ENCODE data around the gene LRRC63.
"Not testable (repeated sequence)": the region's sequence is repeated elsewhere in the genome, so short reads cannot be mapped to it uniquely, and the experiment has no call there.

Gene LRRC63

DNA sequence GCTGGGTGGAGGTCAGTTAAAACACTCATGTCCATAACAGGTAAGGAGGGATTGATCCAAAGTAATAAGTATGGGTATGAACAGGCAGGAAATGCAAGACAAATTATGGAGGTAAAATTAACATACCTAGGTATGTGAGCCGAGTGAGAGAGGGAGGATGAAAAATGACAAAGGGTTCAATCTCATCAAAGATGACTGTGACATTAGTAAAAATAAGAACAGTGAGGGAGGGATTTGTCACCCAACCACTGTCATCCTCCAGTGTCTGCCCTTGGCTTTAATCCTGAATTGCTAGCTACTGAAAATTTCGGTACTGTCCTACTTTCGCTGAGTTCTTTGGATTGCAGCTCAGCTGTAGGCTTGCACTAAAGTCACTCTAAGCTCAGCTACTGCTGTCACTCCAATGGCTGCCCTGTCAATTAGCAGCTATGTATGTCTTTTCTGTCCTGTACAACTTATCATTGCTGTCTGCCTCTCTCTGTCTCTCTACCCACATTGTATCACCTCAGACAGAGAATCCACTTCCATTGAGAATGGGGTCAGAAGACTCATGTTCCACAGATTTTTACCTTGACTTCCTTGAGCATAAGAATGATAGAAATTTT lies 62.5 kb downstream of the LRRC63 start:
- no peak for DNase-seq

DNA sequence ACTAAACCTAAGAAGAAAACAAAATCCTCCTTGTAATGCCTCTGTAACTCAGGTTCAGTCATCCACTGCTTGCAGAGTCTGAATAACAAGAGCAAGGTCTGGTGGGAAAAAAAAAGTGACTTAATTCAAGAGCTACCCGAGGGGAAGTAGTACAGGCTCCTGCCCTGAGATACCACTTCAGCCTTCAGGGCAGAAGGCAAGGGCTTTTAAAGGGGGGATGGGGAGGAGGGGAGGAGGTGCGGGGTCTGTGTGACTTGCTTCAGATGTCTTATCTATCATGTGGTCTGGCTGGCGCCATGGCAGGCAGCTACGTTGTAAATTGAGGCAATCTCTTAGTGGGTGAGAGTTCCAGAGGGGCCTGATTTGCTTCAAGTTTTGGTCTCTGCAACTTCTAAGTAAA lies 66.7 kb downstream of the LRRC63 start:
- no peak for DNase-seq

DNA sequence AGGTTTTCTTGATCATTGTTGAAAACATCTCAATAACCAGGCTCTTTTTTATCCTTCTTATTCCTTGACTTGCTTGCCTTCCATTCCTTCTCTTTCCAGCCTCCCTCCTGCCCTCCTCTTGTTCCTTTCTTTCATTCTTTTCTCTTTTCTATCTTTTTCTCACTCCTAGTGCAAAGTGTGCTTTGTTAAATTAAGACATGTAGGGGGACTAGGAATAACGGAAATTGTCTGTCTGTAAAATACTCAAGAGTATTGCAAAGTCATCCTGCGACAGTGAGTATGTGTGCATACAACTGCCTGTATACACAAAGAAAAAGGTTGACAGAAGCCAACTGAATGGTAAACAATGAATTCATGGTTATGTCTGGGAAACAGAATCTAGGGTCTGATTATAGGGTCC lies 70.1 kb downstream of the LRRC63 start:
- DNase-seq = no peak

DNA sequence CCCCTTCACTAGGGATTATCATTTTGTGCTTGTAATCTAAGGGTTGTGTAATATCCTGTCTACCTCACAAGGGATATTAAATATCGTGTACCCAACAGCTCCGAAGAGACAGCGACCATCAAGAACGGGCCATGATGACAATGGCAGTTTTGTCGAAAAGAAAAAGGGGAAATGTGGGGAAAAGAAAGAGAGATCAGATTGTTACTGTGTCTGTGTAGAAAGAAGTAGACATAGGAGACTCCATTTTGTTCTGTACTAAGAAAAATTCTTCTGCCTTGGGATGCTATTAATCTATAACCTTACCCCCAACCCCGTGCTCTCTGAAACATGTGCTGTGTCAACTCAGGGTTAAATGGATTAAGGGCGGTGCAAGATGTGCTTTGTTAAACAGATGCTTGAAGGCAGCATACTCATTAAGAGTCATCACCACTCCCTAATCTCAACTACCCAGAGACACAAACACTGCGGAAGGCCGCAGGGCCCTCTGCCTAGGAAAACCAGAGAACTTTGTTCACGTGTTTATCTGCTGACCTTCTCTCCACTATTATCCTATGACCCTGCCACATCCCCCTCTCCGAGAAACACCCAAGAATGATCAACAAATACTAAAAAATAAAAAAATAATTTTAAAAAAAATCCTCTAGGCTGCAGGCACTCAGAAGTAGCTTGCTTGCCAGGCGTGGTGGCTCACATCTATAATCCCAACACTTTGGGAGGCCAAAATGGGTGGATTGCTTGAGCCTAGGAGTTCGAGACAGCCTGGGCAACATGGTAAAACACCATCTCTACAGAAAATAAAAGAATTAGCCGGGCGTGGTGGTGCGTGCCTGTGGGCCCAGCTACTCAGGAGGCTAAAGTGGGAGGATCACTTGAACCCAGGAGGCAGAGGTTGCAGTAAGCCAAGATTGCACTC lies 72.4 kb downstream of the LRRC63 start:
- not testable (repeated sequence) for DNase-seq

DNA sequence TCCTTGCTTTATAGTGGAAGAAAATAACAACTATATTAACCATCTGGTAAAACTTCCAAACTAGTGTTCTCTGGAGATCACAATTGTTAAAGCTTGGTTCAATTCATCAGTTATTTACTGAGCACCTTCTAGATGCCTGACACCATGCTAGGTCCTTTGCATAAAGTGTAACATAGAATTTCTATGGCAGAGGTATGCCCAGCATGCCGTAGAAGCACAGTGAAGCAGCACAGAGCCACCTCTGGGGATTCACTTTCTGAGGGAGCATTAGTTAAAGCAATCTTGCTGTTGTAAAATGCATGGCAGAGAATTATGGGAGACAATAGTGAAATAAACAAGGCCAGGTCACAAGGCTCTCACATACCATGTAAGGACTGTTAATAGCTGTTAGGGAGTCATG lies 75.2 kb downstream of the LRRC63 start:
- DNase-seq = no peak

DNA sequence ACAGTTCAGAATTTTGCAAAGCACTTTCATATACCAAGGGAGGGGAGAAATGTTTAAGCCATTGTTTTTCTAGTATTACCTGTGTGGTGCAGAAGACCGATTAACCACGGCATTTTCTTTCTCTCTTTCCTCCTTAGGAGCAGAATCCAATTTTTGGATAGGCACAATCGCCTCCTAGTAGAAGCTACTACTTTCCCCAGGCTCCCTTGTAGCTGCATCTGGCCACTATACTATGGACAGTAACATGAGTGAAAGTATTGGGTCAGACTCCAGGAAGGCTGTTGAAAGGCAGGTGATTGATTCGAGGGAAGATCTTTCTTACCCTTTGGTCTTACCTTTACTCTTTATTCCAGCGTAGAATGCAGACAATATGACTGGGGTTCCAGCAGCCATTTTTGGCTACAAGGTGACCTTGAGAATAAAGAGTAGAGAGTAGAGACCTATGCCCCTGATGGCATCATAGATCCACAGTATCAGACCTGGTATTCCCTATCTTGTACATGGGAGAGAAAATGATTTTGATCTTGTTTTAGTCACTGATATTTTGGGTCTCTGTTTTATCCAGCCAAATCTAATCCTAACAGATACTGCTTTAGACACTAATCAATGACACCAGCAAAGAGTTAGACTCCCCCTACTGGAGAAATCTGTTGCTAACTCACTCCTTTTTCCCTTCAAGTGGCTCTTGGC lies 77.0 kb downstream of the LRRC63 start:
- no peak for DNase-seq

DNA sequence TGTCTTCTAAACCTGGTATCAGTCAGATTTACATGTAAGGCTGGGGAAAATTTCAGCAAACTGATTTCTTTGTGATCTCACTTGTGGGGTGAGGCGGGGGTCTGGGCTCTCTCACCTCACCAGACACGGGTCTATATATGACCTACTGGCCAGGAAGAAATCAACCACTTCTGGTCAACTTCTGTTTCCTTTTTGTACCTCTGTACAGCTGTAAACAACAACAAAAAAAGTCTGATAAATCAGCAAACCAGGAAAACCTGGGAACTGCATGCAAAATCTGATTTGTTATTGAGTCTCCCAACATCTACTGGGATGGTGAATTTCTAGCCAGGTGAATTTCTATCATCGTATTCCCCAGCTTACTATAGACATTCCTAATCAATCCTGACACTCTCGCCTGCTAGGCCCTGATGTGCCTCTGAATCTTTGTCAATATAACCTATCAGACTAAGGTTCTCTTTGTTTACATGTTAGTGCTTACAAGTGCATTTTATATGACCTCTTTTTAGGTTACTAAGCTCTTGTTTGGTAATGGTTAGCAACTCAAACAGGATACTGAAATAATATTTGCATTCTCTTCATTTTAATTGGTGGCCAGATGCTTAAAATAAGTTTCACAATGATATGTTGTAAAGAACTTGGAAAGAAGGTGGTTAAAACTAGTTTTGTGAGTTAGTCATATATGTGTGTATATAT lies 77.7 kb downstream of the LRRC63 start:
- no peak for DNase-seq

DNA sequence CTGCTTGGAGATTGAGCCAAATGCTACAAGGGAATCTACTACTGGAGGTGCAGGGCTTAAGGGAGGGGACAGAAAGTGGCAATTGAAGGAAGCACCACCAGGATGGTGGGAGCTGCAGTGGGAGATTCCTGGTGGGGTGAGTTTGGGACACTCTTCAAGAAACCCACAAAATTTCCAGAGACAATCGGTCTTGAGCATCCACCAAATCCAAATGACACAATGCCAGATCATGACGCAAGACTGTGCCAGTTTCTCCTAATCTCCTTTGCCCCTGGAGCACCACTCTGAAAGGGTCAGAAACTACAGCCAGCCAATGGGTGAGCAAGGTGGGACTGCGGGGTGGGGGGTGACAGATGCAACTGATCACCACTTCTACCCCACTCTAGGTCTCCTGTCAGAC lies 78.7 kb downstream of the LRRC63 start:
- no peak for DNase-seq

DNA sequence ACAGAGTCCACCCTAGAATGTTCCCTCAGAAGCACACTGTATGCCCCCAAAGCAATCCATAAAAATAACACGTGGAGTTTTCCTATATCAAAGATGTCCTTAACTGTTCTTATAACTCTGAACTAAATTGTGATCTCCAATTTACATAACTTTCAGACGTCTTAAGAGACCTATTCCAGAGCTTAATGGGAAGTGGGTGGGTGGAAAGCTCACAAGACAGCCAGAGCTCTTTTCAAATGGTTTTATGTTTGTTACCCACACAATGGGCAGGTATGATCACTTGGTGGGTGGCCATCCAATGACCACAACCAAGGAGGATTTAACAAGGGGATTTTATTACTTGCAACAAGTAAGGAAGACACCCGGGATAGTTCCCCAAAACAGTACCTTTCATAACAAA lies 81.7 kb downstream of the LRRC63 start:
- no peak for DNase-seq

DNA sequence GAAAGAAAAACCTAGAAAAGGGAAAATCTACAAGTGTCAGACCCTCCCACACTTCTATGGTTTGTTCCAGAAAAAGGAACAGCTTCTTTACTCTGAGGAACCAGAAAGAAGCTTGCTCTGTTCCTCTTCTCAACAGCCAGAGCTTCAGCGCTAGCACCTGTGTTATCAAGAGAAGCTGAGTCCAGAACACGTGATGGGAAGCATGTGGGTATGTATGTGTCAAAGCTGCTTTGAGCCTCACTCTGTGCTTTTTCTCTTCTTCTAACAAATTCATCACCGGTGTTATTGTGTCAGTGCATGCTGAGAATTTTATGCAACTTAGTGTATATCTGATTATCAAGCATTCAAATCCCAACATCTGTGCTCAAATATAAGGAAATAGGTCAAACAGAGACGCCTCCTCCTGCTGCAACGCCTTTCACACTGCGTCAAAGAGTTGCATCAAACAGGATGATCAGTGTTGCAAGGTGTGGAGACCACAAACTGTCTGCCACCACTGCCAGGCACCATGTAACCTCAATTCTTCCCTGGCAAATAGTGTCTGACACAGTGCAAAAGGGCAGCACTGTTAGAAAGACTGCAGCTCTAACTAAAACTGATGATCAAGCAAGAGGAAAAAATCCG lies 83.9 kb downstream of the LRRC63 start:
- peak; percentile 73 for DNase-seq

DNA sequence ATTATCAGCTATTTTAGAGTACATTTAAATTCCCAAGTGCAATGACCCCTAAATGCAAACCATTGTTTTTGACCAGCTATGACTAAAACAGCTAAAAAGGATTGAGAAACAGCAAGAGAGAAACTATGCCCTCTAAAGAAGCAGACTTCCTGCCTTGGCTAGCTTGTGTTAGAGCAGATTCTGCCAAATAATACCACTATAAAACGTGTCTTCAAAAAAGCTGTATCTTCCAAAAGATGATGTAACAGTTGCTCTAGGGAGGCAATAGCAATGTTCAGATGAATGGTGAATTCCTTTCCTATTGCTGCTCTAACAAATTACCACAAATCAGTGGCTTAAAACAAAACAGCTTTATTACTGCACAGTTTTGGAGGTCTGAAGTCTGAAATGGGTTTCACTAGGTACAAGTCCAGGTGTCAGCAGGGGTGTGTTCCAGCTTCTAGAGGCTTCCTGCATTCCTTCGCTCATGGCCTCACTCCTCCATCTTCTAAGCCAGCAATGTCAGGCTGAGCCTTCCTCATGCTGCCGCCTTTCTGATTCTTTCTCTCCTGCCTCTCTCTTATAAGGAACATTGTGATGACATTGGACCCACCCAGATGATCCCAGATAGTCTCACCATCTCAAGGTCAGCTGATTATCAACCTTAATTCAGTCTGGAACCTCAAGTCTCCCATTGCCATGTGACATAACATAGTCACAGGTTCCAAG lies 84.5 kb downstream of the LRRC63 start:
- DNase-seq = no peak

DNA sequence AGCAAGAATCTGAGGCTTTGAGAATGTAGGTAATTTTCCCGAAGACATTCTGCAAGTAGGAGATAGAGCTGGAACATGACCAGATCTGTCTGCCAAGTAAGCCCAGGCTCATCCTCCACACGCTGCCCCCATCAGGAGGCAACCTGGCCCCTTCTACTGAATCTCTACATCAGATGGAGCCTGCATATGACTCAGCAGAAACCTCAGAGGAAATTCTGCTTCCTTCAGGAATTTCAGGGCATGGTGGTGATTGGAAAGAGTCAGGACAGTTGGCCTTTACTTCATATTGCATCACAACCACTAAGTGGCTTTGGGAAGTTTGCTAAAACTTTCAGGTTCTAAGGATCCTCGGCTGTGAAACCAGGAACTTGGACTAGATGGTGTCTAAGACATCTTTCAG lies 85.2 kb downstream of the LRRC63 start:
- DNase-seq = no peak

DNA sequence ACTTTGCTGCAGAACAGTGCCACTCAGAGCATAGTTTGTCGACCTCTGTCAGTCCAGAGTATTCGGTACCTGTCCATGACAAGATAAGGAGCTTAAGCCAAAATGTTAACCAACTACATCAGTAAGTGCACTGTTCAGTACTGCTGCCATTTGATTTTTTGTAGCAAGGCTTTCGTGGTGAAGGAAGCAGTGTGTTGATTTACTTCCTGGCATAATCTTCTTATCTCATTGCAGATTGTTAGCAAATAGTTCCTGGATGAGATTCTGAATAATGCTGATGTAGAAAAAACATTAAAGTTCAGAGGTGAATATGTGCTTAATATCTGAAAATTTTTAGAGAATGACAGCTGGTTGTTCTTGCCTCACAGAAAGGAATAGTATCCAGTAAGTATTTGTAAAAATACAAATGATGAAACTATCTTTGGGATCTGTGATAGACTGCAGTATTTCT lies 85.7 kb downstream of the LRRC63 start:
- DNase-seq = no peak

DNA sequence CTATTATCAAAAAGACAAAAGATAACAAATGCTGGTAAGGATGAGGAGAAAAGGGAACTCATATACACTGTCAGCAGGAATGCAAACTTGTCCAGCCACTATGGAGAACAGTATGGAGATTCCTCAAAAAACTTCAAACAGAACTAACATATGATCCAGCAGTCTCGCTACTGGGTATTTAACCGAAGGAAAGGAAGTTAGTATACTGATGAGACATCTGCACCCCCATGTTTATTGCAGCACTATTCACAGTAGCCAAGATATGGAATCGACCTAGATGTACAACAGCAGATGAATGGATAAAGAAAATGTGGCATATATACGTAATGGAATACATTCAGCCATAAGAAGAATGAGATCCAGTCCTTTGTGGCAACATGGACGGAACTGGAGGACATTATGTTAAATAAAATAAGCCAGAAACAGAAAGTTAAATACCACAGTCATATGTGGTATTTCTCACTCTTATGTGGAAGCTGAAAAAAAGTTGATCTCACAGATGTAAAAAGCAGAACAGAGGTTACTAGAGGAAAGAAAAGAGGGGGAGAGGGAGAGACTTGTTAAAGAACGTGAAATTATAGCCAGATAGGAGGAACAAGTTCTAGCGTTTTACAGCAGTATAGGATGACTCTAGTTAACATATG lies 92.1 kb downstream of the LRRC63 start:
- DNase-seq = no peak

DNA sequence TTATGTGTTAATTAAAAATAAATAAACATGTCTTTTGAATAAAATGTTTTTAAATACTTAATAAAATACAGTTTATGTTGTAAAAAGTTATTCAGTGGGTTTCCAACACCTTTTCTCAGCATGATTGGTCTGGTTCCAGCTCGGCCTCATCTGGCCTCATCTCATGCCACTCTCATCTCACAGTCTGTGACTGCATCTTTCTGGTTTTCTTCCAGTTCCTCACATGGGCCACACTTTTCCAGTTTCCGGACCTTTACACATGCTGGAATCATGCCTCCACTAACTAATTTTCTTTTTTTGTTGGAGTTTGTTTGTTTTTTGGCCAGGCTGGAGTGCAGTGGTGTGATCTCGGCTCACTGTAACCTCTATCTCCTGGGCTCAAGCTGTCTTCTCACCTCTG lies 92.8 kb downstream of the LRRC63 start:
- no peak for DNase-seq

DNA sequence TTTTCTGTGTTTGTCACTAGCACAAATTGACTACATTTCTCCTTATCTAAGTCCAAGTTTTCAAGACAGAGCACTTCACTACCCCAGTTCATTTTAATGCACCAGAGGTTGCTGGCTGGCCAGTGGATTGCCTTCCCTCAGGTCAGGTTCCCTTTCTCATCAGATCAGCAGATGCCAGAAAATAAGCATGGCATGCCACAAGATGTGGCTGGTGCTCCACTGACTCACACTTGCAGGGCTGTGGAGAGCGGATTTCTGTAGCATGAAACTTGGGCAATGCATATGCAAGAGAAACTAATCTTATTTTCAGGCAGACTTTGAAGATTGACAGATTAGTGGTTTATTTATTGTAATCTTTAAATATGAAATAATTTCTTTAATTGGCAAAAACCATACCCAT lies 95.8 kb downstream of the LRRC63 start:
- DNase-seq = no peak

DNA sequence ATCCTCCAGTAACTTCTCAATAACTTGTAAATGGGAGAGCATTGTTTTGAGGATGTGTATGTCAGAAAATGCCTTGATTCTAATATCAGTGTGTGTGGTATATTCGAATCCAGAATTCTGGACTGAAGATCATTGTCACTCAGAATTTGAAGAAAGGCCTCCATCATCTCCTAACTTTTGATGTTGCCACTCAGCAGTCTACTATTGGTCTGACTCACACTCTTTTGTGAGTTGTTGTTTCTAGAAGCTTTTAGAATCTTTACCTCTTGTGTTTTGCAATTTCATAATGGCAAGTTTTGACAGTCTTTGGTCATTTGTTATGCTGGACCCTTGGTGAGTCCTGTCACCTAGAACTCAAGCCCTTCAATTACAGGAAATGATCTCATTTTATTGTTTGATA lies 98.3 kb downstream of the LRRC63 start:
- DNase-seq = no peak

DNA sequence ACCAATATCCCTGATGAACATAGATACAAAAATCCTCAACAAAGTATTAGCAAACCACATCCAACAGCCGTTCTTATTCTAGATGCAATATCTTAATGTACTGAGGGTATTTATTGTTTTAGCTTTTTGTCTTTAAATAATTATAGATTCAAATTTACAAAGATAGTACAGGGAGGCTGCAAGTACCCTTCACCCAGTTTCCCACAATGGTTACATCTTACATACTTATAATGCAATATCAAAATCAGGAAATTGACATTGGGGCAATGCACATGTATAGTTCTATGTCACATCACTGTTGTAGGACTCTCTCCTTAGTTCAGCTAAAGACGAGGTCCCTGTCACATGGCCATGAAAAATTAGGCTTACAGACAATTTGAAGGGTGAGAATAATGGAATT lies 99.5 kb downstream of the LRRC63 start:
- no peak for DNase-seq

DNA sequence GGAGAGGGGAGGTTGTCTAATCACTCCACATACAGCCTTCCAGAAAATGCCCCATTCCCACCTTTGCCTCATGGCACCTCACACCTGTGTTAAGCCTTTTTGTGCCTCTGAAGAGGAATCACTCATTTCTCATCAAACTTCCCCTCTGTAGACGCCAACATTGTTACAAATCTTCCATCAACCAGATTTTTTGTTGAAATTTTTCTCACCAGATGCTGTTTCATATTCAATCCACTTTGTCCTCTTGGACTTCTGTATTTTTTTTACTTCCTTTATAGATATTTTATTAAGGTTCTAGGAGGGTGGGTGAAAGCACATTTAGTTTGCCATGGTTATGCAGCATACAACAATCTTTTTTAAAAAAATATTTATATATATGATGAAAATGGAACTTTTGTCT lies 101.3 kb downstream of the LRRC63 start:
- no peak for DNase-seq

DNA sequence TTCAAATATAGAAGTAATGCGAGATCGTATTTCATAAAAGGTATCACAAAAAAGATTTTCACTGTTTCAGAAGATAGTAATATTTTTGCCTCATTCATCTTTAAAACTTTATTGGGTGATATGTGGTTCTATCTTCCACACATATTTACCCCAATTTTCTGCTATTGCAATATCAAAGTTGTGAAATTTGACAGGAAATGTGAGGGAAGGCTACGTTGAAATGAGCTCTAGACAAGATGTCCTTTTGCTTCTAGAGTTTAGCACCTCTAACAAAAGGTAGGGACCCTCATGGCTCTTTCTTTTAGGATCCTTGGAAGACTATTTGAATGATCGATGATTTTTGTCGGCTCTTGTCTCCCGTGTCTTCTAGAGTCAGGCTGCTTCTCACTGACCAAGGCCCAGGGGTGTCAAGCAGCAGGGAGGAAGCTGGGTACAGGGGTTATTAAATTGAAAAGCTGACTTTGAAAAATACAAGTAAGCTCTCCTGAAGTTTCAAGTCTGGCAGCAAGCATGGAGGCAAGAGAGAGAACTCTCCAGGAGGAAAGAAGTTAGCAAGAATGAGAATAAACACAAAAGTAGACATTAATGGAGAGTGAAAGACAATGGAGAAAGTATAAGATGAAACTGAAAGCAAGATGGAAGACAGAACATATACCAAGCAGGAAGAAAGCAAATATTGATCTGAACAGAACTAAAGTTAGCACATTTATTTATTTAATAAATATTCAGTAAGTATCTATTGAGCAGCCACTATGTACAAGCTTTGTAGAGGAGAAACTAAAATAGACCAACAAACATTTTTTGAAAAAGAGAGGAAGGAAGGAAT lies 101.9 kb downstream of the LRRC63 start:
- no peak for DNase-seq

DNA sequence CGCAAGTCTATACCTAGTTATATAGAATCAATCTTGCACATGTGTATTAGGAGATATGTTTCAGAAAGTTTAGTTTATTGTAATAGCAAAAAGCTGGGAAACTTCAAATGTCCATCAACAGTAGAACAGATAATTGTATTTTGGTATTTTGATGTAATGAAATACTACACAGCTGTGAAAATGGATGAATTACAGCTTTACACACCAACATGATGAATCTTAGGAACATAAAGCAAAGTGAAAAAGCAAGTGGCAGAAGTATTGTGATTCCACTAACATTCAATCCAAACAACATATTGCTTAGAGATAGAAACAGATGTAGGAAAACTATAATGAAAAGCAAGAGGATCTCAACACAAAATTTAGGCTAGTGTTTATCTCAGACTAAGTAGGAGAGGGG lies 102.9 kb downstream of the LRRC63 start:
- DNase-seq = no peak
